HG03025 (cell line): ENCODE results near the gene IMMP2L.

Experiments used
- ATAC-seq: cut with Tn5 transposase; IDR thresholded peaks from one replicate; pipeline ENCODE4 v1.9.1; 2021; ENCODE audit warnings: mild to moderate bottlenecking, moderate library complexity; ENCODE audit not compliant: unreplicated experiment, low FRiP score

Gene IMMP2L

GRCh38 chr7:111132833-111133232 is 429.5 kb downstream of the IMMP2L start:
- no peak for ATAC-seq

- ATAC-seq, result no peak
Observed at GRCh38 chr7:111129435-111129834, 432.9 kb downstream of the IMMP2L start.

- no peak for ATAC-seq
Observed at GRCh38 chr7:111126987-111127386, 435.3 kb downstream of the IMMP2L start.

- no peak for ATAC-seq
Observed at GRCh38 chr7:111115966-111116365, 446.3 kb downstream of the IMMP2L start.

- no peak for ATAC-seq
Observed at GRCh38 chr7:111113263-111114017, 448.9 kb downstream of the IMMP2L start.

- ATAC-seq, result no peak
Observed at GRCh38 chr7:111112439-111112838, 449.9 kb downstream of the IMMP2L start.

- no peak for ATAC-seq
Observed at GRCh38 chr7:111108496-111108895, 453.8 kb downstream of the IMMP2L start.

GRCh38 chr7:111108000-111108399 is 454.3 kb downstream of the IMMP2L start:
- no peak for ATAC-seq

GRCh38 chr7:111107579-111107978 is 454.7 kb downstream of the IMMP2L start:
- no peak for ATAC-seq

- no peak for ATAC-seq
Observed at GRCh38 chr7:111105269-111105668, 457.0 kb downstream of the IMMP2L start.

- no peak for ATAC-seq
Observed at GRCh38 chr7:111104710-111105109, 457.6 kb downstream of the IMMP2L start.

GRCh38 chr7:111103678-111104274 is 458.5 kb downstream of the IMMP2L start:
- ATAC-seq, result peak; percentile 73

GRCh38 chr7:111103136-111103535 is 459.2 kb downstream of the IMMP2L start:
- ATAC-seq, result no peak

GRCh38 chr7:111101856-111102646 is 460.2 kb downstream of the IMMP2L start:
- no peak for ATAC-seq

- ATAC-seq, result no peak
Observed at GRCh38 chr7:111098926-111099250, 463.4 kb downstream of the IMMP2L start.

GRCh38 chr7:111098011-111098925 is 464.0 kb downstream of the IMMP2L start:
- peak; percentile 57 for ATAC-seq

GRCh38 chr7:111096997-111097396 is 465.3 kb downstream of the IMMP2L start:
- no peak for ATAC-seq

- ATAC-seq, result no peak
Observed at GRCh38 chr7:111094419-111094818, 467.9 kb downstream of the IMMP2L start.

GRCh38 chr7:111093496-111093895 is 468.8 kb downstream of the IMMP2L start:
- no peak for ATAC-seq

- peak; percentile 56 for ATAC-seq
Observed at GRCh38 chr7:111092406-111093236, 469.7 kb downstream of the IMMP2L start.
